Neutrophil (primary cell): ENCODE results near the gene MYBPH.

Source experiments
- H3K27ac ChIP-seq: fragments of 200-600 bp; sonication (generic); 2 replicates; pipeline ENCODE4 v1.5.1; 2016; ENCODE audit warnings: mild to moderate bottlenecking, moderate library complexity
- H3K27me3 ChIP-seq: fragments of 200-600 bp; sonication (generic); 2 replicates; pipeline ENCODE4 v1.6.0; 2016; ENCODE audit warnings: mild to moderate bottlenecking
- H3K36me3 ChIP-seq: fragments of 200-600 bp; sonication (generic); 2 replicates; pipeline ENCODE4 v1.5.1; 2017
- H3K4me1 ChIP-seq, 2 experiments: fragments of 200-600 bp in 1 of 2; sonication (generic) in 1 of 2; 1 replicate in 1 of 2; 2 replicates in 1 of 2; pipeline versions ENCODE4 v1.5.1 to v1.6.1; 2013 to 2016; ENCODE audit warnings: low read depth in 1 of 2, low read length in 1 of 2, mild to moderate bottlenecking in 1 of 2, moderate library complexity in 1 of 2; ENCODE audit not compliant: control insufficient read depth in 1 of 2, insufficient read depth in 1 of 2
- H3K4me3 ChIP-seq, 2 experiments: fragments of 200-600 bp in 1 of 2; sonication (generic) in 1 of 2; 1 replicate in 1 of 2; 2 replicates in 1 of 2; pipeline ENCODE4 v1.5.1; 2013 to 2016; ENCODE audit warnings: low read depth in 1 of 2, low read length in 1 of 2, mild to moderate bottlenecking in 1 of 2, moderate library complexity in 1 of 2
- H3K9me3 ChIP-seq: fragments of 200-600 bp; sonication (generic); 2 replicates; pipeline ENCODE4 v1.5.1; 2016
- CTCF ChIP-seq: fragments of 200-600 bp; sonication (generic); IDR thresholded peaks from 2 replicates; pipeline ENCODE4 v1.5.1; 2016; ENCODE audit warnings: antibody characterized with exemption

Gene MYBPH

GRCh38 chr1:203163891-203164635, 11.6 kb downstream of the MYBPH start:
- no peak for TF ChIP-seq CTCF
- no peaks in the 10 kb centered on the region for H3K36me3 ChIP-seq
- H3K4me1 ChIP-seq, result peaks cover 2 to 10% of the 10 kb centered on the region in 2 experiments
- no peak overlapping the region for H3K27ac ChIP-seq
- H3K9me3 ChIP-seq, result no peaks in the 10 kb centered on the region
- H3K4me3 ChIP-seq, result no peak overlapping the region
- peaks cover 41% of the 10 kb centered on the region for H3K27me3 ChIP-seq

- Histone ChIP-seq H3K27ac (no peak overlapping the region), H3K27me3 (peaks cover 50% of the 10 kb centered on the region), H3K4me3 (no peak overlapping the region), H3K9me3 (no peaks in the 10 kb centered on the region), H3K4me1 (peaks cover 2 to 10% of the 10 kb centered on the region in 2 experiments), H3K36me3 (no peaks in the 10 kb centered on the region)
- TF ChIP-seq CTCF, result no peak
Measured at GRCh38 chr1:203162403-203162802, 13.2 kb downstream of the MYBPH start.

GRCh38 chr1:203161703-203162102, 13.9 kb downstream of the MYBPH start:
- TF ChIP-seq CTCF, result no peak
- Histone ChIP-seq H3K4me3 (no peak overlapping the region), H3K27me3 (peaks cover 50% of the 10 kb centered on the region), H3K27ac (no peak overlapping the region), H3K9me3 (no peaks in the 10 kb centered on the region), H3K36me3 (no peaks in the 10 kb centered on the region), H3K4me1 (peaks cover 2 to 7% of the 10 kb centered on the region in 2 experiments)

GRCh38 chr1:203161175-203161574, 14.5 kb downstream of the MYBPH start:
- Histone ChIP-seq H3K36me3 (no peaks in the 10 kb centered on the region), H3K27me3 (peaks cover 50% of the 10 kb centered on the region), H3K4me3 (no peak overlapping the region), H3K9me3 (no peaks in the 10 kb centered on the region), H3K27ac (no peak overlapping the region), H3K4me1 (peaks cover 0 to 3% of the 10 kb centered on the region in 2 experiments)
- TF ChIP-seq CTCF, result no peak

- no peaks in the 10 kb centered on the region for H3K36me3 ChIP-seq
- H3K4me1 ChIP-seq, result peaks cover 0 to 3% of the 10 kb centered on the region in 2 experiments
- no peak overlapping the region for H3K4me3 ChIP-seq
- H3K27me3 ChIP-seq, result peaks cover 48% of the 10 kb centered on the region
- H3K27ac ChIP-seq, result no peak overlapping the region
- H3K9me3 ChIP-seq, result no peaks in the 10 kb centered on the region
- no peak for TF ChIP-seq CTCF
Measured at GRCh38 chr1:203159844-203160243, 15.8 kb downstream of the MYBPH start.
